ENCODE data around the gene PLCG1.

PLCG1 gene

GRCh38 chr20:41202426-41202825 lies 65.1 kb downstream of the PLCG1 start:
- no peak overlapping the region for H3K4me3 ChIP-seq (ENCODE audit: low read depth, low read length)
- TF ChIP-seq CTCF (IDR thresholded peaks at IDR 0.05; ENCODE audit: control insufficient read depth, extremely low read depth, insufficient read depth) = no peak
- DNase-seq (ENCODE audit: low read depth) = no peak

GRCh38 chr20:41203660-41204059 lies 66.3 kb downstream of the PLCG1 start:
- no peak for DNase-seq (ENCODE audit: low read depth)
- no peak for TF ChIP-seq CTCF (IDR thresholded peaks at IDR 0.05; ENCODE audit: control insufficient read depth, extremely low read depth, insufficient read depth)
- H3K4me3 ChIP-seq (ENCODE audit: low read depth, low read length) = no peak overlapping the region

- no peak overlapping the region for H3K4me3 ChIP-seq (ENCODE audit: low read depth, low read length)
- no peak for DNase-seq (ENCODE audit: low read depth)
- TF ChIP-seq CTCF (IDR thresholded peaks at IDR 0.05; ENCODE audit: control insufficient read depth, extremely low read depth, insufficient read depth) = no peak
These were observed 67.2 kb downstream of the PLCG1 start for GRCh38 chr20:41204304-41205265.

GRCh38 chr20:41205313-41205712 lies 68.0 kb downstream of the PLCG1 start:
- H3K4me3 ChIP-seq (ENCODE audit: low read depth, low read length) = no peak overlapping the region
- DNase-seq (ENCODE audit: low read depth) = no peak
- no peak for TF ChIP-seq CTCF (IDR thresholded peaks at IDR 0.05; ENCODE audit: control insufficient read depth, extremely low read depth, insufficient read depth)

- no peak overlapping the region for H3K4me3 ChIP-seq (ENCODE audit: low read depth, low read length)
- DNase-seq (ENCODE audit: low read depth) = no peak
- no peak for TF ChIP-seq CTCF (IDR thresholded peaks at IDR 0.05; ENCODE audit: control insufficient read depth, extremely low read depth, insufficient read depth)
These were observed 75.9 kb downstream of the PLCG1 start for GRCh38 chr20:41213150-41213820.

- TF ChIP-seq CTCF (IDR thresholded peaks at IDR 0.05; ENCODE audit: control insufficient read depth, extremely low read depth, insufficient read depth) = no peak
- H3K4me3 ChIP-seq (ENCODE audit: low read depth, low read length) = no peak overlapping the region
- DNase-seq (ENCODE audit: low read depth) = no peak
These were observed 76.9 kb downstream of the PLCG1 start for GRCh38 chr20:41214202-41214601.

All from LNCaP clone FGC (cell line).